Body of pancreas (tissue), 4 donors: Measurements from ENCODE around the gene CFAP107. TPM values are rescaled to one million over a fixed set of nuclear protein-coding genes. Genes with fewer than 3 reads are reported as not detected.
"Not testable (repeated sequence)": the region's sequence is repeated elsewhere in the genome, so short reads cannot be mapped to it uniquely, and the experiment has no call there.

Experiments
- ATAC-seq: fragments of 150-250 bp; one replicate; pipeline ENCODE4 v1.9.1; 2016
- DNase-seq, 4 donors: peaks; one replicate each; pipeline ENCODE4 v3.0.0-alpha.2; 2019
- H3K27ac ChIP-seq, 4 donors: fragments of 200-600 bp; sonication (generic); 1 replicate in 3 of 4; 2 replicates in 1 of 4; pipeline versions ENCODE4 v1.5.1 to v1.6.1; 2016 to 2019; ENCODE audit warnings: mild to moderate bottlenecking in 1 of 4, mixed read lengths in 1 of 4, moderate library complexity in 1 of 4
- H3K27me3 ChIP-seq, 2 donors: fragments of 200-600 bp; sonication (generic); one replicate each; pipeline ENCODE4 v1.6.0; 2016; ENCODE audit warnings: mild to moderate bottlenecking in 1 of 2
- H3K36me3 ChIP-seq, 2 donors: fragments of 200-600 bp; sonication (generic); replicated peaks in 1 of 2; 2 replicates each; pipeline ENCODE4 v1.5.1; 2016; ENCODE audit warnings: low read depth in 2 of 2; ENCODE audit not compliant: insufficient read depth in 1 of 2
- H3K4me1 ChIP-seq: fragments of 200-600 bp; sonication (generic); one replicate; pipeline ENCODE4 v1.6.0; 2016
- H3K4me3 ChIP-seq, 2 donors: fragments of 200-600 bp; sonication (generic); 1 replicate in 1 of 2; 2 replicates in 1 of 2; pipeline ENCODE4 v1.5.1; 2016 to 2019
- H3K9me3 ChIP-seq, 3 donors: fragments of 200-600 bp; sonication (generic); 1 replicate in 2 of 3; 2 replicates in 1 of 3; pipeline ENCODE4 v1.5.1; 2016
- POLR2A ChIP-seq, 3 donors: fragments of 450-650 bp; IDR thresholded peaks; one replicate each; pipeline ENCODE4 v1.6.1; 2016; ENCODE audit warnings: antibody characterized with exemption in 3 of 3, mild to moderate bottlenecking in 2 of 3
- WGBS, 2 donors: methylation state at CpG; one replicate each; pipeline ENCODE4 v1.1.5; 2017; 5-methylcytosine and 5-hydroxymethylcytosine counted together
- intact Hi-C: fragments of 100-400 bp; cut with DNase I; formaldehyde crosslinking; loops from one replicate; pipeline ENCODE4 v1.15.1; 2023
- total RNA-seq, 2 donors: library from RNA; depleted of rRNA; stranded (reverse); fragments of >200 nt; gene quantifications; one replicate each; pipeline ENCODE4 v1.1.0, GENCODE V29; 2016
- TF ChIP-seq, protein P1 (sequence below), 7 experiments: fragments of 450-650 bp in 4 of 7; fragments of 200-600 bp in 3 of 7; sonication (generic) in 3 of 7; IDR thresholded peaks; one replicate each; pipeline ENCODE4 v1.5.1; 2016 to 2019; ENCODE audit warnings: antibody characterized with exemption in 7 of 7

Gene CFAP107
- total RNA-seq, 2 donors from 2014 or later: not detected

DNA sequence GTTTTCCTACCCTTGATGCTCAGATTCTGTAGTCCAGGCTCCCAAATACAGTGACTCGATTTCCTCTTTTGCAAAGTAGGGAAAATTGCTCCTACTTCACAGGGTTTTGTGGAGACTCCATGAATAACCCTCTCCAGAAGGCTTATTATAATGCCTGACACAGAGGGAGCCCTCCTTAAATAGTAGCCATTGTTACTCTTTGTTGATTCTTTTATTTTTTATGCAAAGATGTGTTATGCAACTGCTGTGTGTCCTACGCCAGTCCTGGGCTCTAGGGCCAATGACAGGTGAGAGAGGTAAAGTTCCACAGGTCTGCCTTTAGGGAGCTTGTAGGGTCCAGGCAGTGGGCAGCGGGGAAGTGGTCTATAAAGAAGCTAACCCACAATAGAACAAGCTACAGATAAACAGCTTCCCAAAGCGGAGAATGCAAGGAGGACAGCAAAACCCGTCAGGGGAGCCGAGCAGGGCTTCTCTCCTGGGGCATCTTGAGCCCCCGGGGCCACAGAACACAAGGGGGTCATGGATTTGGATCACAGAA is 28.6 kb upstream of the CFAP107 start:
- no peaks in the 10 kb centered on the region for H3K36me3 ChIP-seq
- H3K27ac ChIP-seq: no peak overlapping the region
- ATAC-seq: no peak
- DNase-seq: no peak
- TF ChIP-seq, protein P1, sequence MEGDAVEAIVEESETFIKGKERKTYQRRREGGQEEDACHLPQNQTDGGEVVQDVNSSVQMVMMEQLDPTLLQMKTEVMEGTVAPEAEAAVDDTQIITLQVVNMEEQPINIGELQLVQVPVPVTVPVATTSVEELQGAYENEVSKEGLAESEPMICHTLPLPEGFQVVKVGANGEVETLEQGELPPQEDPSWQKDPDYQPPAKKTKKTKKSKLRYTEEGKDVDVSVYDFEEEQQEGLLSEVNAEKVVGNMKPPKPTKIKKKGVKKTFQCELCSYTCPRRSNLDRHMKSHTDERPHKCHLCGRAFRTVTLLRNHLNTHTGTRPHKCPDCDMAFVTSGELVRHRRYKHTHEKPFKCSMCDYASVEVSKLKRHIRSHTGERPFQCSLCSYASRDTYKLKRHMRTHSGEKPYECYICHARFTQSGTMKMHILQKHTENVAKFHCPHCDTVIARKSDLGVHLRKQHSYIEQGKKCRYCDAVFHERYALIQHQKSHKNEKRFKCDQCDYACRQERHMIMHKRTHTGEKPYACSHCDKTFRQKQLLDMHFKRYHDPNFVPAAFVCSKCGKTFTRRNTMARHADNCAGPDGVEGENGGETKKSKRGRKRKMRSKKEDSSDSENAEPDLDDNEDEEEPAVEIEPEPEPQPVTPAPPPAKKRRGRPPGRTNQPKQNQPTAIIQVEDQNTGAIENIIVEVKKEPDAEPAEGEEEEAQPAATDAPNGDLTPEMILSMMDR (IDR thresholded peaks at IDR 0.05): no peak
- TF ChIP-seq POLR2A (IDR thresholded peaks at IDR 0.05): no peak
- no peaks in the 10 kb centered on the region for H3K4me1 ChIP-seq
- WGBS, 2 donors: 81 to 87% methylated on average over 7 of the region's 7 CpGs
- no peaks in the 10 kb centered on the region for H3K27me3 ChIP-seq
- H3K4me3 ChIP-seq: no peak overlapping the region
- no peaks in the 10 kb centered on the region for H3K9me3 ChIP-seq
- intact Hi-C loops: no loop called here

DNA sequence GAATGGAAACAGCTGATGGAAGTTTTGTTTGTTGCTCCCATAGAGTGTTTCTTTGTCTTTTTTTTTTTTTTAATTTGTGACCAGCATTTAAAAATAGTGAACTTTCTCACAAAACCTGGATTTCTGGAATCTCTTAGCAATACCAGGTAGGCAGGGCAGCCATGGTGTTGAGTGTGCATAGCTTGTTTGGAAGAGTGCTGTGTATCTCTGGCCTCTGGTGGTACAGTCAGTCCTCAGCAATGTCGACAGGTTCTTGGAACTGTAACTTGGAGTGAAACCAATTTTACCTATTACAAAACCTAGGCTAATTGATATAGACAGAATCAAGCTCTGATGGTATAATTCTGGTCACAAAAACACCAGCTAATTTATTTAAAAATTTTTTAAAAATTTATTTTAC is 23.4 kb upstream of the CFAP107 start:
- no peaks in the 10 kb centered on the region for H3K4me1 ChIP-seq
- TF ChIP-seq, protein P1 (IDR thresholded peaks at IDR 0.05): no peak
- TF ChIP-seq POLR2A (IDR thresholded peaks at IDR 0.05): no peak
- DNase-seq: no peak
- no peaks in the 10 kb centered on the region for H3K36me3 ChIP-seq
- H3K27me3 ChIP-seq: no peaks in the 10 kb centered on the region
- intact Hi-C loops: no loop called here
- WGBS, 2 donors: 13 to 27% methylated on average over 1 of the region's 1 CpG
- no peak for ATAC-seq
- no peaks in the 10 kb centered on the region for H3K9me3 ChIP-seq
- H3K4me3 ChIP-seq: no peak overlapping the region
- no peak overlapping the region for H3K27ac ChIP-seq

DNA sequence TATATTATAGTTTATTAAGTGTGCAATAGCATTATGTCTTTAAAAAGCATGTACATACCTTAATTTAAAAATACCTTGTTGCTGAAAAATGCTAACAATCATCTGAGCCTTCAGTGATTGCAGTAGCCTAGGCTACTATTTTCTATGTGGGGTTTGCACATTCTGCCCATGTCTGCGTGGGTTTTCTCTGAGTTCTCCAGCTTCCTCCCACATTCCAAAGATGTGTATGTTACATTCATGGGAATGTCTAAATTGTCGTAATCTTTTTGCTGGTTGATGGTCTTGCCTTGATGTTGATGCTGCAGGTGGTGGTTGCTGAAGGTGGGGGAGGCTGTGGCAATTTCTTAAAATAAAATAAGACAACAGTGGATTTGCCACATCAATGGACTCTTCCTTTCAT is 17.6 kb upstream of the CFAP107 start:
- no peak overlapping the region for H3K4me3 ChIP-seq
- no peak overlapping the region for H3K27ac ChIP-seq
- TF ChIP-seq, protein P1 (IDR thresholded peaks at IDR 0.05): no peak
- TF ChIP-seq POLR2A (IDR thresholded peaks at IDR 0.05): no peak
- WGBS, 2 donors: 52 to 68% methylated on average over 2 of the region's 2 CpGs
- H3K9me3 ChIP-seq: peaks cover 0 to 22% (median 0%) of the 10 kb centered on the region in 3 donors
- intact Hi-C loops: no loop called here
- H3K27me3 ChIP-seq: no peaks in the 10 kb centered on the region
- no peak for DNase-seq
- no peak for ATAC-seq
- no peaks in the 10 kb centered on the region for H3K4me1 ChIP-seq
- H3K36me3 ChIP-seq: no peaks in the 10 kb centered on the region

DNA sequence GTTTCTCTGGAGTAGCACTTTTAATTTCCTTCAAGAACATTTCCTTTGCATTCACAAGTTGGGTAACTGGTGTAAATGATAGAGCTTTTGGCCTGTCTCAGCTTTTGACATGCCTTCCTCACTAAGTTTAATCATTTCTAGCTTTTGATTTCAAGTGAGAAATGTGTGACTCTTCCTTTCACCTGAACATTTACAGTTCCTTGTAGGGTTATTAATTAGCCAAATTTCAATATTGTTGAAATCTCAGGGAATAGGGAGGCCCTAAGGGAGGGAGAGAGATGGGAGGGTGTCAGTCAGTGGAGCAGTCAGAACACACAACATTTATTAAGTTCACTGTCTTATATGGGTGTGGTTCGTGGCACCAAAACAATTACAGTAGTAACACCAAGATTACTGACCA is 15.8 kb upstream of the CFAP107 start:
- ATAC-seq (no peak), DNase-seq (no peak)
- Histone ChIP-seq H3K9me3 (peaks cover 0 to 22% (median 0%) of the 10 kb centered on the region in 3 donors), H3K27ac (no peak overlapping the region), H3K4me1 (no peaks in the 10 kb centered on the region), H3K36me3 (no peaks in the 10 kb centered on the region), H3K4me3 (no peak overlapping the region), H3K27me3 (no peaks in the 10 kb centered on the region)
- intact Hi-C loops: no loop called here
- 63 to 71% methylated on average over 1 of the region's 1 CpG for WGBS, 2 donors
- TF ChIP-seq, protein P1 (IDR thresholded peaks at IDR 0.05): no peak
- TF ChIP-seq POLR2A (IDR thresholded peaks at IDR 0.05): no peak

DNA sequence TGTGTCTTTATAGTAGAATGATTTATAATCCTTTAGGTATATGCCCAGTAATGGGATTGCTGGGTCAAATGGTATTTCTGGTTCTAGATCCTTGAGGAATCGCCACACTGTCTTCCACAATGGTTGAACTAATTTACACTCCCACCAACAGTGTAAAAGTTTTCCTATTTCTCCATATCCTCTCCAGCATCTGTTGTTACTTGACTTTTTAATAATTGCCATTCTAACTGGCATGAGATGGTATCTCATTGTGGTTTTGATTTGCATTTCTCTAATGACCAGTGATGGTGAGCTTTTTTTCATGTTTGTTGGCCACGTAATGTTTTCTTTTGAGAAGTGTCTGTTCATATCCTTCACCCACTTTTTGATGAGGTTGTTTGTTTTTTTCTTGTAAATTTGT is 14.9 kb upstream of the CFAP107 start:
- H3K4me3 ChIP-seq, H3K27ac ChIP-seq, ATAC-seq, H3K27me3 ChIP-seq, H3K36me3 ChIP-seq, H3K4me1 ChIP-seq, intact Hi-C loops, DNase-seq: not testable (repeated sequence)
- peaks cover 0 to 22% (median 0%) of the 10 kb centered on the region in 3 donors for H3K9me3 ChIP-seq
- 35 to 40% methylated on average over 2 of the region's 2 CpGs for WGBS, 2 donors
